ENCODE measurements around the gene INSIG1.

GRCh38 chr7:155298288-155298833, 683 bp downstream of the INSIG1 start:
- TF ChIP-seq CTCF (conservative IDR thresholded peaks at IDR 0.05; ENCODE audit: low read depth, low read length) (no peak), EZH2 (IDR thresholded peaks at IDR 0.05; ENCODE audit: borderline replicate concordance, low read depth, low read length, poor library complexity, severe bottlenecking) (no peak)
